ENCODE results near the gene ANKS1A.

DNA sequence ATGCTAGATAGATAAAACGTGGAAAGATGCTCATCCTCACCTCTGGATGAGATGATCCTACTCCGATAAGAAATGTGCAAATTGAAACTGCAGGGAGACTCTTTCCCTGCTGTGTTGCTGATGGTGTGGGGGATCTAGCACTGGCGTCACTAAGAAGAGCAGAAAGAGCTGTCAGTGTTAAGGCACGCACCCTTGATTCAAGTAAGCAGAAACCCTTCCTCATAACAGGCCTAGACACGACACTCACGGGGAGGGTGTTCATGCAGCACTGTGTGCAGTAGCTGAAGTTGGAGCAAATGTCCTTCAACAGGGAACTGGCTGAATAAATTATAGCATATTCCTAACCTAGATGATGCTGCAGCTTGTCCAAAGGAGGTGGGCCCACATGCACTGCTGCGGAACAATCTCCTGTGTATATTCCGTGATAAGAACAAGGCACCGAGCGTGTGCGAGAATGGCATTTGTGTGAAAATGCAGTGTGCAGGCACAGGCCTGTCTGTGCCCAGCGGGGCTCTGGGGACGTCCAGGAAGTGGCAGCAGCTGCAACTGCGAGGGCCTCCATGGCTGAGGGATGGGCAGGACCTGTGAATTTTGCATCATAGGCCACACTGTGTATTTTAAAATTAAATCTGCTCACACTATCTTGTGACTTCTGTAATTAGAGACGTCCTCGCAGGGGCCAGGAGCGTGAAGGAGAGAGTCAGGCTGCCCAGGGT is 188.1 kb downstream of the ANKS1A start:
- TF ChIP-seq, protein P1, sequence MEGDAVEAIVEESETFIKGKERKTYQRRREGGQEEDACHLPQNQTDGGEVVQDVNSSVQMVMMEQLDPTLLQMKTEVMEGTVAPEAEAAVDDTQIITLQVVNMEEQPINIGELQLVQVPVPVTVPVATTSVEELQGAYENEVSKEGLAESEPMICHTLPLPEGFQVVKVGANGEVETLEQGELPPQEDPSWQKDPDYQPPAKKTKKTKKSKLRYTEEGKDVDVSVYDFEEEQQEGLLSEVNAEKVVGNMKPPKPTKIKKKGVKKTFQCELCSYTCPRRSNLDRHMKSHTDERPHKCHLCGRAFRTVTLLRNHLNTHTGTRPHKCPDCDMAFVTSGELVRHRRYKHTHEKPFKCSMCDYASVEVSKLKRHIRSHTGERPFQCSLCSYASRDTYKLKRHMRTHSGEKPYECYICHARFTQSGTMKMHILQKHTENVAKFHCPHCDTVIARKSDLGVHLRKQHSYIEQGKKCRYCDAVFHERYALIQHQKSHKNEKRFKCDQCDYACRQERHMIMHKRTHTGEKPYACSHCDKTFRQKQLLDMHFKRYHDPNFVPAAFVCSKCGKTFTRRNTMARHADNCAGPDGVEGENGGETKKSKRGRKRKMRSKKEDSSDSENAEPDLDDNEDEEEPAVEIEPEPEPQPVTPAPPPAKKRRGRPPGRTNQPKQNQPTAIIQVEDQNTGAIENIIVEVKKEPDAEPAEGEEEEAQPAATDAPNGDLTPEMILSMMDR (IDR thresholded peaks at IDR 0.05): no peak
- no peak for TF ChIP-seq SIN3A (IDR thresholded peaks at IDR 0.05; ENCODE audit: borderline replicate concordance, low read depth, low read length)
- no peak for TF ChIP-seq RFX5 (IDR thresholded peaks at IDR 0.05; ENCODE audit: low read length)
- TF ChIP-seq RCOR1 (IDR thresholded peaks at IDR 0.05; ENCODE audit: low read length): no peak
- TF ChIP-seq, protein P2, sequence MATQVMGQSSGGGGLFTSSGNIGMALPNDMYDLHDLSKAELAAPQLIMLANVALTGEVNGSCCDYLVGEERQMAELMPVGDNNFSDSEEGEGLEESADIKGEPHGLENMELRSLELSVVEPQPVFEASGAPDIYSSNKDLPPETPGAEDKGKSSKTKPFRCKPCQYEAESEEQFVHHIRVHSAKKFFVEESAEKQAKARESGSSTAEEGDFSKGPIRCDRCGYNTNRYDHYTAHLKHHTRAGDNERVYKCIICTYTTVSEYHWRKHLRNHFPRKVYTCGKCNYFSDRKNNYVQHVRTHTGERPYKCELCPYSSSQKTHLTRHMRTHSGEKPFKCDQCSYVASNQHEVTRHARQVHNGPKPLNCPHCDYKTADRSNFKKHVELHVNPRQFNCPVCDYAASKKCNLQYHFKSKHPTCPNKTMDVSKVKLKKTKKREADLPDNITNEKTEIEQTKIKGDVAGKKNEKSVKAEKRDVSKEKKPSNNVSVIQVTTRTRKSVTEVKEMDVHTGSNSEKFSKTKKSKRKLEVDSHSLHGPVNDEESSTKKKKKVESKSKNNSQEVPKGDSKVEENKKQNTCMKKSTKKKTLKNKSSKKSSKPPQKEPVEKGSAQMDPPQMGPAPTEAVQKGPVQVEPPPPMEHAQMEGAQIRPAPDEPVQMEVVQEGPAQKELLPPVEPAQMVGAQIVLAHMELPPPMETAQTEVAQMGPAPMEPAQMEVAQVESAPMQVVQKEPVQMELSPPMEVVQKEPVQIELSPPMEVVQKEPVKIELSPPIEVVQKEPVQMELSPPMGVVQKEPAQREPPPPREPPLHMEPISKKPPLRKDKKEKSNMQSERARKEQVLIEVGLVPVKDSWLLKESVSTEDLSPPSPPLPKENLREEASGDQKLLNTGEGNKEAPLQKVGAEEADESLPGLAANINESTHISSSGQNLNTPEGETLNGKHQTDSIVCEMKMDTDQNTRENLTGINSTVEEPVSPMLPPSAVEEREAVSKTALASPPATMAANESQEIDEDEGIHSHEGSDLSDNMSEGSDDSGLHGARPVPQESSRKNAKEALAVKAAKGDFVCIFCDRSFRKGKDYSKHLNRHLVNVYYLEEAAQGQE (IDR thresholded peaks at IDR 0.05; ENCODE audit: low read depth, low read length): no peak
- no peak for TF ChIP-seq TCF12 (IDR thresholded peaks at IDR 0.05)
- TF ChIP-seq, protein P3, sequence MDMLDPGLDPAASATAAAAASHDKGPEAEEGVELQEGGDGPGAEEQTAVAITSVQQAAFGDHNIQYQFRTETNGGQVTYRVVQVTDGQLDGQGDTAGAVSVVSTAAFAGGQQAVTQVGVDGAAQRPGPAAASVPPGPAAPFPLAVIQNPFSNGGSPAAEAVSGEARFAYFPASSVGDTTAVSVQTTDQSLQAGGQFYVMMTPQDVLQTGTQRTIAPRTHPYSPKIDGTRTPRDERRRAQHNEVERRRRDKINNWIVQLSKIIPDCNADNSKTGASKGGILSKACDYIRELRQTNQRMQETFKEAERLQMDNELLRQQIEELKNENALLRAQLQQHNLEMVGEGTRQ (IDR thresholded peaks at IDR 0.05; ENCODE audit: borderline replicate concordance, low read depth, low read length): no peak
- no peak for TF ChIP-seq POLR2AphosphoS5 (IDR thresholded peaks at IDR 0.05; ENCODE audit: low read depth, low read length)
- no peak for TF ChIP-seq TAF1 (IDR thresholded peaks at IDR 0.05; ENCODE audit: borderline replicate concordance, low read depth, low read length)
- no peak for TF ChIP-seq NRF1 (IDR thresholded peaks at IDR 0.05; ENCODE audit: low read depth, low read length)
